ENCODE measurements around the gene C2CD3. TPM values are rescaled to one million over a fixed set of nuclear protein-coding genes. Genes with fewer than 3 reads are reported as not detected.

Gene C2CD3
- total RNA-seq, 1 donor from 2014 or later: 23.8 TPM

DNA sequence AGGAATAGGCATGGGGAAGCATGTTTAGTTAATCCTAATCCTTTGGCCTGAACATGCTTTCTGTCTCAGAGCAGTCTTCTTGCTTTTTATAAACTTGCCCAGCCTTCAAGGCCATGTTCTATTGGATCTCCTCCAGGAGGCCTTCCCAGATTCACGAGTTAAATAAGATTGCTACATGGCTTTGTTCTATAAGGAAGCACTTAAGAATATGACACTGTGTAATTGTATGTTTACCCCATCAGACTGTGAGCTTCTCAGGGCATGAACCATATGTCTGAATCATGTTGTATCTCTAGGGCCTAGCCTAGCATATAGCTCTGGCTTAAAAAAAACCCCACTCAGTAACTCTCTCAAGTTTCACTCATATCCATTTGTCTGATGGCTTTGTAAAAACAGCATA is 135.5 kb downstream of the C2CD3 start:
- H3K4me1 ChIP-seq: no peaks in the 10 kb centered on the region
- DNase-seq (ENCODE audit: extremely low spot score in 2 of 2): no peak
- peaks cover 0 to 35% of the 10 kb centered on the region in 2 donors for H3K36me3 ChIP-seq
- TF ChIP-seq, protein P1, sequence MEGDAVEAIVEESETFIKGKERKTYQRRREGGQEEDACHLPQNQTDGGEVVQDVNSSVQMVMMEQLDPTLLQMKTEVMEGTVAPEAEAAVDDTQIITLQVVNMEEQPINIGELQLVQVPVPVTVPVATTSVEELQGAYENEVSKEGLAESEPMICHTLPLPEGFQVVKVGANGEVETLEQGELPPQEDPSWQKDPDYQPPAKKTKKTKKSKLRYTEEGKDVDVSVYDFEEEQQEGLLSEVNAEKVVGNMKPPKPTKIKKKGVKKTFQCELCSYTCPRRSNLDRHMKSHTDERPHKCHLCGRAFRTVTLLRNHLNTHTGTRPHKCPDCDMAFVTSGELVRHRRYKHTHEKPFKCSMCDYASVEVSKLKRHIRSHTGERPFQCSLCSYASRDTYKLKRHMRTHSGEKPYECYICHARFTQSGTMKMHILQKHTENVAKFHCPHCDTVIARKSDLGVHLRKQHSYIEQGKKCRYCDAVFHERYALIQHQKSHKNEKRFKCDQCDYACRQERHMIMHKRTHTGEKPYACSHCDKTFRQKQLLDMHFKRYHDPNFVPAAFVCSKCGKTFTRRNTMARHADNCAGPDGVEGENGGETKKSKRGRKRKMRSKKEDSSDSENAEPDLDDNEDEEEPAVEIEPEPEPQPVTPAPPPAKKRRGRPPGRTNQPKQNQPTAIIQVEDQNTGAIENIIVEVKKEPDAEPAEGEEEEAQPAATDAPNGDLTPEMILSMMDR (IDR thresholded peaks at IDR 0.05): no peak
- no peak for TF ChIP-seq POLR2A (IDR thresholded peaks at IDR 0.05)
- no peak for TF ChIP-seq POLR2AphosphoS5 (IDR thresholded peaks at IDR 0.05; ENCODE audit: insufficient read depth in 1 of 2, low read depth in 1 of 2)
- no peak overlapping the region for H3K4me3 ChIP-seq
- intact Hi-C loops (cut with DNase I): no loop called here
- H3K27me3 ChIP-seq: no peaks in the 10 kb centered on the region
- no peaks in the 10 kb centered on the region for H3K9me3 ChIP-seq
- no peak overlapping the region for H3K27ac ChIP-seq

DNA sequence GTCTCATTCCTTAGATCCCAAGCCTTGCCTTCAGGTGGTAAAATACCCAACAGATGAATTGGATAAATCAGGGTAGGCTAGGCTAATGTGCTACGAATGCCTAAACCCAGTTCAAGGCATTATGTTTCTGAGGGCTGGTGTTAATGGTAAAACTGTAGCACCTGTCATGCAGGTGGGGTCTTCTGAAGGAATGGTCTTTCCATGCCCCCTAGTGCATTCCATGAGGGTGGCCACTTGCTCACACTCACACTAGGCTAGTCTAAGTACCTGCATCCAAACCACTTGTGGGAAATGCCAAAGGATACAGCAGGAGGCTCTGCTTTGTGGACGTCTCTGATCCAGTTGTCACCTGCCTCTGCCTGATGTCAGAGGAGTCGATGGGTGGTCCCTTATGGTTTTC is 137.8 kb downstream of the C2CD3 start:
- no peaks in the 10 kb centered on the region for H3K27me3 ChIP-seq
- no peak for DNase-seq (ENCODE audit: extremely low spot score in 2 of 2)
- H3K36me3 ChIP-seq: peaks cover 0 to 35% of the 10 kb centered on the region in 2 donors
- intact Hi-C loops (cut with DNase I): no loop called here
- no peaks in the 10 kb centered on the region for H3K4me1 ChIP-seq
- H3K9me3 ChIP-seq: no peaks in the 10 kb centered on the region
- H3K4me3 ChIP-seq: no peak overlapping the region
- TF ChIP-seq, protein P1 (IDR thresholded peaks at IDR 0.05): no peak
- TF ChIP-seq POLR2A (IDR thresholded peaks at IDR 0.05) (no peak), POLR2AphosphoS5 (IDR thresholded peaks at IDR 0.05; ENCODE audit: insufficient read depth in 1 of 2, low read depth in 1 of 2) (no peak)
- no peak overlapping the region for H3K27ac ChIP-seq

DNA sequence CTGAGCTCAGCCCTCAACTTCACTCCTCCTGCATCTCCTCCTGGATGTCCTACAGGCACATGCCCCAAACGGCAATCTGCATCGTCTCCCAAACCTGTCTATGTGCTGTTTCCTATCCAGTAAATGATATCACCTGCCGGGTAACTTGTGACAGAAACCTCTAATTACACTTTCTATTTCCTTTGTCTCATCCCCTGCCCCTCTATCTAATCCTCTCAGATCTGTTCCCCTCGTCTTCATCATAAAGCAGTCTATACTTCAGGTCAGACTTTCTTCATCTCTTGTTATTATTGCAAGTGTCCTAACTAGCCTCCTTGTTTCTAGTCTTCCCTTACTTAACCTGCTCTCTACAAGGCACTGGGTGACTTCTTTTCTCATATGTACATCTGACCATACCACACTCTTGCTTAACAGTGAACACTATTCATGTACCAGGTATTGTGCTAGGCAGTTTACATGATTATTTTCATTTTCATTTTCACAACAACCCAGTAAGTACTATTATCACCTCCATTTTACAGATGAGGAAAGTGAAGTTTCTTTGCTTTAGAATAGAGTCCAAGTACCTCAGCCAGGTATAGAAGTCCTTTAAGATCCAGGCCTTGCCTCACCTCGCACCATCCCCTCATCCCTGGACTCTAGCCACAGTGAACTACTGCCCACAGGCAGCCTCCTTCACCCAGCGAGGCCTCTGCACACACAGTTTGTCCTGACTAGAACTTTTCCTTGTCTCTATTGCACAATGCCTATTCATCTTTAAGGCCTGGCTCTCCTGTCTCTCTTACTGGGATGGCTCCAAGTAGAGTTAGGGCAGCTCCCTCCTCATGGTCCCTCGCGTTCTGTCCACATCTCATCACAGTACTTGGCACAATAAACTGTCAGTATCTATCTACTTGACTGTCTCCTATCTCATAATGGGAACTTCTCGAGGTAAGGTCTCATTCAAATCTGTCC is 139.8 kb downstream of the C2CD3 start:
- no peak for DNase-seq (ENCODE audit: extremely low spot score in 2 of 2)
- Histone ChIP-seq H3K4me1 (no peaks in the 10 kb centered on the region), H3K36me3 (peaks cover 0 to 23% of the 10 kb centered on the region in 2 donors), H3K9me3 (no peaks in the 10 kb centered on the region), H3K27me3 (no peaks in the 10 kb centered on the region), H3K4me3 (no peak overlapping the region), H3K27ac (no peak overlapping the region)
- intact Hi-C loops (cut with DNase I): no loop called here
- TF ChIP-seq POLR2AphosphoS5 (IDR thresholded peaks at IDR 0.05; ENCODE audit: insufficient read depth in 1 of 2, low read depth in 1 of 2) (no peak), POLR2A (IDR thresholded peaks at IDR 0.05) (no peak)
- TF ChIP-seq, protein P1 (IDR thresholded peaks at IDR 0.05): no peak

DNA sequence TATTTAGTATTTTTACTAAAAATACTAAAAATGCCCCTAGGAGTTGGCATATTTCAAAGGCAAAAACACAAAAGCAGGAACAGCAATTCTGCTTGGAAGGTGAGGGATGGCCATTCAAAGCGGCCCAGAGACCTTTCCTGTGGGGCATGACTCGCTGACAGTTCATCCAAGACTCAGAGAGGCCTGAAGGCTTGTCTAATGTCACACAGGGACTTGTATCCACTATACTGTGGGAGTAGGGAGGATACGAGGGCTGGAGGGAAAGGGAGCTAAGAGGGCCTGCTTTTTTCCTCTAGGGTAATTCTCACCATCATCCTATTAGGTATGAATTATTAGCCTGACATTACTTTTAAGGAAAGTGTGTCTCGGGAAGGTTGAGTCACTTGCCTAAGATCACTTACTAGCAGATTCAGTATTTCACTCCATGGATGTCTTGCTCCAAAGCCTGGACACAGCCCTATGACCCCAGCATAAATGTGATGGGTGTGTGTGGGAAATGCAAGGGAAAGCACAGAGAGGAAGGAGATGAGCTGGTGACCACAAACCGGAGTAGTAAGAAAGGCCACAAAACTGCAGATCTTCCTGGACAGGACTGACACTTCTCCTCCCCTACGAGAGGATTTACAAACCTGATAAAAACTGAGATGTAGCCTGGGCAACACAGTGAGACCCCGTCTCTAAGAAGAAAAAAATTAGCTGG is 145.2 kb downstream of the C2CD3 start:
- no peak overlapping the region for H3K4me3 ChIP-seq
- TF ChIP-seq POLR2A (IDR thresholded peaks at IDR 0.05) (no peak), POLR2AphosphoS5 (IDR thresholded peaks at IDR 0.05; ENCODE audit: insufficient read depth in 1 of 2, low read depth in 1 of 2) (no peak)
- TF ChIP-seq, protein P1 (IDR thresholded peaks at IDR 0.05): no peak
- no peak for DNase-seq (ENCODE audit: extremely low spot score in 2 of 2)
- no peaks in the 10 kb centered on the region for H3K4me1 ChIP-seq
- H3K27me3 ChIP-seq: no peaks in the 10 kb centered on the region
- H3K27ac ChIP-seq: no peak overlapping the region
- intact Hi-C loops (cut with DNase I): no loop called here
- no peaks in the 10 kb centered on the region for H3K36me3 ChIP-seq
- no peaks in the 10 kb centered on the region for H3K9me3 ChIP-seq
